ENCODE measurements around the gene FBXL7.

The FBXL7 gene

GRCh38 chr5:15799014-15799413 is 299.0 kb downstream of the FBXL7 start:
- Histone ChIP-seq H3K36me3 (ENCODE audit: control insufficient read depth, insufficient read depth, low read length) (no peaks in the 10 kb centered on the region), H3K4me3 (replicated peaks; ENCODE audit: low read depth, low read length) (no peak overlapping the region), H3K27me3 (replicated peaks; ENCODE audit: control insufficient read depth, insufficient read depth, low read length) (no peaks in the 10 kb centered on the region)
- no peak for DNase-seq (ENCODE audit: extremely low read depth, insufficient read length)
- TF ChIP-seq CTCF (IDR thresholded peaks at IDR 0.05; ENCODE audit: insufficient read depth, low read length, poor library complexity, severe bottlenecking), result no peak

- no peak for DNase-seq (ENCODE audit: extremely low read depth, insufficient read length)
- Histone ChIP-seq H3K36me3 (ENCODE audit: control insufficient read depth, insufficient read depth, low read length) (no peaks in the 10 kb centered on the region), H3K4me3 (replicated peaks; ENCODE audit: low read depth, low read length) (no peak overlapping the region), H3K27me3 (replicated peaks; ENCODE audit: control insufficient read depth, insufficient read depth, low read length) (no peaks in the 10 kb centered on the region)
- no peak for TF ChIP-seq CTCF (IDR thresholded peaks at IDR 0.05; ENCODE audit: insufficient read depth, low read length, poor library complexity, severe bottlenecking)
These were observed 299.6 kb downstream of the FBXL7 start for GRCh38 chr5:15799612-15800011.

GRCh38 chr5:15803280-15803679 is 303.3 kb downstream of the FBXL7 start:
- no peak overlapping the region for H3K4me3 ChIP-seq (replicated peaks; ENCODE audit: low read depth, low read length)
- no peak for TF ChIP-seq CTCF (IDR thresholded peaks at IDR 0.05; ENCODE audit: insufficient read depth, low read length, poor library complexity, severe bottlenecking)

GRCh38 chr5:15806613-15807012 is 306.6 kb downstream of the FBXL7 start:
- H3K27me3 ChIP-seq (replicated peaks; ENCODE audit: control insufficient read depth, insufficient read depth, low read length), result no peaks in the 10 kb centered on the region
- TF ChIP-seq CTCF (IDR thresholded peaks at IDR 0.05; ENCODE audit: insufficient read depth, low read length, poor library complexity, severe bottlenecking), result no peak

More at GRCh38 chr5:15803280-15803679, 303.3 kb downstream of the FBXL7 start:
- no peak for DNase-seq (ENCODE audit: extremely low read depth, insufficient read length)
- Histone ChIP-seq H3K36me3 (ENCODE audit: control insufficient read depth, insufficient read depth, low read length) (no peaks in the 10 kb centered on the region), H3K27me3 (replicated peaks; ENCODE audit: control insufficient read depth, insufficient read depth, low read length) (no peaks in the 10 kb centered on the region)

GRCh38 chr5:15807248-15807647 is 307.3 kb downstream of the FBXL7 start:
- H3K4me3 ChIP-seq (replicated peaks; ENCODE audit: low read depth, low read length), result no peak overlapping the region
- DNase-seq (ENCODE audit: extremely low read depth, insufficient read length), result no peak
- H3K36me3 ChIP-seq (ENCODE audit: control insufficient read depth, insufficient read depth, low read length), result no peaks in the 10 kb centered on the region
- H3K27me3 ChIP-seq (replicated peaks; ENCODE audit: control insufficient read depth, insufficient read depth, low read length), result no peaks in the 10 kb centered on the region
- no peak for TF ChIP-seq CTCF (IDR thresholded peaks at IDR 0.05; ENCODE audit: insufficient read depth, low read length, poor library complexity, severe bottlenecking)

More at GRCh38 chr5:15806613-15807012, 306.6 kb downstream of the FBXL7 start:
- no peaks in the 10 kb centered on the region for H3K36me3 ChIP-seq (ENCODE audit: control insufficient read depth, insufficient read depth, low read length)
- DNase-seq (ENCODE audit: extremely low read depth, insufficient read length), result no peak
- no peak overlapping the region for H3K4me3 ChIP-seq (replicated peaks; ENCODE audit: low read depth, low read length)

- no peak for DNase-seq (ENCODE audit: extremely low read depth, insufficient read length)
- Histone ChIP-seq H3K4me3 (replicated peaks; ENCODE audit: low read depth, low read length) (no peak overlapping the region), H3K36me3 (ENCODE audit: control insufficient read depth, insufficient read depth, low read length) (no peaks in the 10 kb centered on the region), H3K27me3 (replicated peaks; ENCODE audit: control insufficient read depth, insufficient read depth, low read length) (no peaks in the 10 kb centered on the region)
- no peak for TF ChIP-seq CTCF (IDR thresholded peaks at IDR 0.05; ENCODE audit: insufficient read depth, low read length, poor library complexity, severe bottlenecking)
These were observed 307.9 kb downstream of the FBXL7 start for GRCh38 chr5:15807871-15808270.
